Measurements from ENCODE around the gene RNASE13.

The RNASE13 gene, protein sequence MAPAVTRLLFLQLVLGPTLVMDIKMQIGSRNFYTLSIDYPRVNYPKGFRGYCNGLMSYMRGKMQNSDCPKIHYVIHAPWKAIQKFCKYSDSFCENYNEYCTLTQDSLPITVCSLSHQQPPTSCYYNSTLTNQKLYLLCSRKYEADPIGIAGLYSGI

DNA sequence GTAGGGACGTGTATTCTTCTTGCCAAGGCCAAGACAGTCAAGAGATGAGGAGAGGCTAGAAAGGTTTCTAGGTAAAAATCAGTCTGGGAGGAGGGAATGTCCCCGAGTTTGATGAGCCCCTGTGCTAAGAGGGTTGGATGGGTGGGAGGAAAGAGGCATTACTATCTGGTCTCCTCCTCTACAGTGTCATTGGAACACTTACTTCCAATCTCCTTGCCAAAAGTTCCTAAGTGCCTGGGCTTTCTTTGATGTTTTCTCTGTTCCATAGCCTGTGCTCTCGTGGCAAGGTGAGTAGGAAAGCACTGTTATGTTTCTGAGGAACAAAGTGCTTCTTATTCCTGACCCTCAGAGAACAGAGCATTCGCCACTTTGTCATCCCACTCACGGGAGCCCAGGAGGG lies at the start of gene RNASE13:
RNASE13 (minus strand) TSS at position 101 of the 400 bp plus-strand sequence. CDS start 519 bp downstream, outside the sequence.
- DNase-seq: no peak

DNA sequence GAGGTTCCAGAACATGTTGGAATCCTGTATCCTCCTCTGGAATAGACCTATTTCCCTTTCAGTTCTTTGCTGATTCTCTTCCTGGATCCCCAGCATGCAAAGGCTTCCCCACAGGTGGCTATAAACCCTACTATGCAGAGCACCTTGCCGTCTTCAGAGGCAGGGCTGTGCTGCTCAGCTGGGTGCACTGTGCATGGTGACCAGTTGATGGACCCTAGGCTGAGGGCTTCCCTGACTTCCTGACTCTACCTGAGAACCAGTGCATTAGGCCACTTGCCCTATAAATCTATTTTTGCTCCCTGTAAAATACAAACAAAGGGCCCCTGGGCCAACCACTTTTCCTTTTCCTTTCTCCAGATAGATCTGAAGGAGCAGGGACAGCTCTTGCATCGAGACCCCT lies 49.8 kb upstream of the RNASE13 start:
- DNase-seq: no peak

DNA sequence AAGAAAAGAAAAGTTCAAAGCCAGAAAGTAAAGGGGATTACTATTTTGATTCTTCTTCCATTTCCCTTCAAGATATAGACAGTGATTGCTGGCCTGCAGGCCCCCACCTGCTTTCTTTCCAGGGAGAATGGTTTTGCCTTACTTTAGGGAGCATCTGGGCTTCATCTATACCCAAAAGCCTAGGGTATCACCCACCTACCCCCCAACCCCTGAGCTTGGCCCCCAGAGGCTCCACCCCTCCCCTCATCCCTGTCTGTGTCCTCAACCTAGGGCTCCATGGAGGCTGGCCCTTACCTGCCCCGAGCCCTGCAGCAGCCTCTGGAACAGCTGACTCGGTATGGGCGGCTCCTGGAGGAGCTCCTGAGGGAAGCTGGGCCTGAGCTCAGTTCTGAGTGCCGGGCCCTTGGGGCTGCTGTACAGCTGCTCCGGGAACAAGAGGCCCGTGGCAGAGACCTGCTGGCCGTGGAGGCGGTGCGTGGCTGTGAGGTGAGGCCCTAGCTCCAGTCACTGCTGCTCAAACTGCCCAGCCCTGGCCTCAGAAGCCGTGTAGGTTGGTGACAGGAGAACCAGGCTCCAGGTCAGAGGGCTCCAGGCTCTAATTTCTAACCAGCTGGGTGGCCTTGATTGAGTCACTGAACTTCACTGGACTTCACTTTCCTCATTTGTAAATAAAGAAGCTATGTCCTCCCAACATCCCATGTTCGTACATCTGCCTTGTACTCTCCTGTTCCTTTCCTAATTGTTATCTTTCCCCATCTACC lies 49.1 kb upstream of the RNASE13 start:
- no peak for DNase-seq

DNA sequence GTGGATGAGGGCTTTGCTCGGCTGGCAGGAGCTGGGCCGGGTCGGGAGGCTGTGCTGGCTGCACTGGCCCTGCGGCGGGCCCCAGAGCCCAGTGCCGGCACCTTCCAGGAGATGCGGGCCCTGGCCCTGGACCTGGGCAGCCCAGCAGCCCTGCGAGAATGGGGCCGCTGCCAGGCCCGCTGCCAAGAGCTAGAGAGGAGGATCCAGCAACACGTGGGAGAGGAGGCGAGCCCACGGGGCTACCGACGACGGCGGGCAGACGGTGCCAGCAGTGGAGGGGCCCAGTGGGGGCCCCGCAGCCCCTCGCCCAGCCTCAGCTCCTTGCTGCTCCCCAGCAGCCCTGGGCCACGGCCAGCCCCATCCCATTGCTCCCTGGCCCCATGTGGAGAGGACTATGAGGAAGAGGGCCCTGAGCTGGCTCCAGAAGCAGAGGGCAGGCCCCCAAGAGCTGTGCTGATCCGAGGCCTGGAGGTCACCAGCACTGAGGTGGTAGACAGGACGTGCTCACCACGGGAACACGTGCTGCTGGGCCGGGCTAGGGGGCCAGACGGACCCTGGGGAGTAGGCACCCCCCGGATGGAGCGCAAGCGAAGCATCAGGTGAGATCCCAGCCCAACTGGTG lies 47.0 kb upstream of the RNASE13 start:
- DNase-seq: no peak

DNA sequence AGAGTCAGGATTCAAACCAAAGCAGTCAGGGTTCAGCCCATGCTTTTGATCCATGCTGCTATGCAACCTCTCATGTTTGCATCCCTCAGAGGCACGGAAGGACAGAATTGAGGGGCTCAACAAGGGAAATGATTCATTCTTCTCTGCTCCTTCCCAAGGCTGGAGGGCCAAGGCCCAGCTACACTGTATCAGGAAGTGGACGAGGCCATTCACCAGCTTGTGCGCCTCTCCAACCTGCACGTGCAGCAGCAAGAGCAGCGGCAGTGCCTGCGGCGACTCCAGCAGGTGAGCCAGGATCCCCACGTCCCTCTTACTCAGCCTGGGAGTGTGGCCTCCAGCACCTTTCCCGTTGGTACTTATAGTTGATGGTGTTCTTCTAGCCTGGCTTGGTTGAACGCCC lies 44.1 kb upstream of the RNASE13 start:
- no peak for DNase-seq

DNA sequence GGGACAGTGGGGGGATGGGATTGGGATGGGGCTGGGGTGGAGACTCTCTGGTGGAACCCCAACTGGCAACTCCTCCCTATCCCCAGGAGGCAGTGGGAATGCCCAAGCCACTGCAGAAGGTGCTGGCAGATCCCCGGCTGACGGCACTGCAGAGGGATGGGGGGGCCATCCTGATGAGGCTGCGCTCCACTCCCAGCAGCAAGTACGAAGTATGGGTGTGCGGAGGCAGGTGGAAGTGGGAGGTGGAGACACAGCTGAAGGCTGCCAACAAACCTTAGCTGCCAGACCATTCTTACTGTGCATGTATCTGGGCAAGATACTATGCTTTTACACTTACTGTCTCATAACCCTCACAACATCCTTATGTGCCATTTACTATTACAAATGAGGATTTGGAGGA lies 43.7 kb upstream of the RNASE13 start:
- DNase-seq: no peak

DNA sequence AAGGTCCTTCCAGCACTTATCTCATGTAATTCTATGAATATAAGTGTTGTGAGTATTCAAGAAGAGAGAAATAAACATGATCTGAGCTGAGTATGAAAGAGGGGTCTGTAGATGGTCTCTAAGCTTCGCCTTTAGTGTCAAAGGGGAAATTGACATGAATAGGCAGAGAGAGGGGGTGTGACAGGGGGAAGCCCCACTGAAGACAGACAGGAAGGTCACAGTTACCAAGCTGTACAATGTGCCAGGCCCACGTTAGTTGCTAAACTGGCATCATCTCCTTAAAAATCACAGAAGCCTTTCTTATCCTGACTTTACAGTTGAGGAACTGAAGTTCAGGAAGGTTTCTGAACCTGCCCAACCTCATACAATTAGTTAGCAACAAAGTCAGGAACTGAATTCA lies 43.1 kb upstream of the RNASE13 start:
- no peak for DNase-seq

DNA sequence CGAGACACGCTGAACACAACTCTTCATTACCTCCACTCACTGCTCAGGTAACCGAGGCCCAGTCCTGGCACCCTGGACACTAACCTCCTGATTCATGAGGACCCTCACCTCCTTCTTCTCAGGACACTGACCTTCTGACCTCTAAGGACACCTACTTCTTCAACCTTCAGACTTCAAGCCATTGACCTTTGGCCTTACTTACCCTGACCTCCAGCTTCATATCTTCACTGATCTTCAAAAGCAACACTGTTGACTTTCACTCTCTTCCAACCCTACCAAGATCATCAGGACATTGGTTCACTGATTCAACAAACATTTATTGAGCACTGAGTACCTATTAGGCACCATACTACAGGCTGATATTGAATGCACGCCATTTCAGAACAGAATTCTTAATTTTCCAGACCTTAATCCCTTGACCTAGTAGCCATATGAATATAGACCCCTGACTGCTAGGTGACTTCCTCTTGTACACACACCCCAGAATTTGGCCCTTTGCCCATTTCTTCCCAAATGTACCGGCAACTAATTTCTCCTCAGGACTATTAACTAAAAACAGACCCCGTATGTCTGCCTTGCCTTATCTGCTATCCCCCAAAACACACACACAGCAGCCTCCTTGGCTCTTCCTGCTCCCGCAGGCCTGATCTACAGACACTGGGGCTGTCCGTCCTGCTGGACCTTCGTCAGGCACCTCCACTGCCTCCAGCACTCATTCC lies 41.3 kb upstream of the RNASE13 start:
- DNase-seq: no peak

DNA sequence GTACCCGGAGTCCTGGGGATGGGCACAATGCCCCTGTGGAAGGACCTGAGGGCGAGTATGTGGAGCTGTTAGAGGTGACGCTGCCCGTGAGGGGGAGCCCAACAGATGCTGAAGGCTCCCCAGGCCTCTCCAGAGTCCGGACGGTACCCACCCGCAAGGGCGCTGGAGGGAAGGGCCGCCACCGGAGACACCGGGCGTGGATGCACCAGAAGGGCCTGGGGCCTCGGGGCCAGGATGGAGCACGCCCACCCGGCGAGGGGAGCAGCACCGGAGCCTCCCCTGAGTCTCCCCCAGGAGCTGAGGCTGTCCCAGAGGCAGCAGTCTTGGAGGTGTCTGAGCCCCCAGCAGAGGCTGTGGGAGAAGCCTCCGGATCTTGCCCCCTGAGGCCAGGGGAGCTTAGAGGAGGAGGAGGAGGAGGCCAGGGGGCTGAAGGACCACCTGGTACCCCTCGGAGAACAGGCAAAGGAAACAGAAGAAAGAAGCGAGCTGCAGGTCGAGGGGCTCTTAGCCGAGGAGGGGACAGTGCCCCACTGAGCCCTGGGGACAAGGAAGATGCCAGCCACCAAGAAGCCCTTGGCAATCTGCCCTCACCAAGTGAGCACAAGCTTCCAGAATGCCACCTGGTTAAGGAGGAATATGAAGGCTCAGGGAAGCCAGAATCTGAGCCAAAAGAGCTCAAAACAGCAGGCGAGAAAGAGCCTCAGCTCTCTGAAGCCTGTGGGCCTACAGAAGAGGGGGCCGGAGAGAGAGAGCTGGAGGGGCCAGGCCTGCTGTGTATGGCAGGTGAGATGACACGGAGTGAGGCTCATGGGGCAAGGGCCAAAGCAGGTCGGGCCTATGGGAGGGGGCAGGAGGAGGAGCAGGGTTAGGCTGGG lies 40.0 kb upstream of the RNASE13 start:
- DNase-seq: no peak

DNA sequence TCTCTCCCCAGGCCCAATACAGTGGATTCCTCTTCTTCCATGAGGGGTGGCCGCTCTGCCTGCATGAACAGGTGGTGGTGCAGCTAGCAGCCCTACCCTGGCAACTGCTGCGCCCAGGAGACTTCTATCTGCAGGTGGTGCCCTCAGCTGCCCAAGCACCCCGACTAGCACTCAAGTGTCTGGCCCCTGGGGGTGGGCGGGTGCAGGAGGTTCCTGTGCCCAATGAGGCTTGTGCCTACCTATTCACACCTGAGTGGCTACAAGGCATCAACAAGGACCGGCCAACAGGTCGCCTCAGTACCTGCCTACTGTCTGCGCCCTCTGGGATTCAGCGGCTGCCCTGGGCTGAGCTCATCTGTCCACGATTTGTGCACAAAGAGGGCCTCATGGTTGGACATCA lies 39.3 kb upstream of the RNASE13 start:
- no peak for DNase-seq

DNA sequence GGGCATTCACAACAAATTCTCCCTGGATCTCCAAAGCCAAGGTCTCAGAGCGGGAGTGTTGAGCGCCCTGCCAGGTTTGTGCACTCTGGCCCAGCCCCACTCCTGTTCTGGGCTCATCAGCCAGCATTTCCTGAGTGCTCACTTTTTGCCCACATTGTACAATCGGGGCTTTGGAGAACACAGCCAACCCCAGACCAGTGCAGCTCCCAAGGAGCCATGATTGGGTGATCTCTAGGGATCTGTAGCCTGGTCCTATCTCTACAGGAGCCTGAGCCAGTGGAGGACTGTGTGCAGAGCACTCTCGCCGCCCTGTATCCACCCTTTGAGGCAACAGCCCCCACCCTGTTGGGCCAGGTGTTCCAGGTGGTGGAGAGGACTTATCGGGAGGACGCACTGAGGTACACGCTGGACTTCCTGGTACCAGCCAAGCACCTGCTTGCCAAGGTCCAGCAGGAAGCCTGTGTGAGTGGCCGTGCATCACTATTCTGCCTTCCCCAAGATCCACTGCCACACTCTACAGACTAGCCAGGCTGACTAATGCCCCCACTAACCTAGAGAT lies 38.3 kb upstream of the RNASE13 start:
- DNase-seq: no peak

DNA sequence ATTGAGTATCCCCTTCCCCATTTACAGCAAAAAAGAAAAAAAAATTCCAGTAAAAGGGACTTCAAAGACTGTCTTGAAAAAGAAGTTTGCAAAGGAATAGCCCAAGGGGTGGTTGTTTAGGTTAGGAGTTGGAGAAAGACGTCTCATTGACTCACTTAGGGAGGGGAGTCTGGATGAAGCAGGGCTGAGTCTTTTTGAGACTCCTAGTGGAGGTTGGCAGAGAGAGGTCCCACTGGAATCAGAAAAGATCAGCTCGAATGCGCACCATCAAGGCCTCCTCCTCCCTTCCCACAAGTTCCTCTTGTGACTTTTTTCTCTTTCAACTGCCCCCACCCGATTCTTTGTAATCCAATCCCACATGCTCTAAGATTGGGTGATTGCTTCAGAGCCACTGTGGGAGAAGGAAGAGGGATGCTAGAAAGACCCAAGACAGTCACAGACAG lies 37.4 kb upstream of the RNASE13 start:
- peak; percentile 95 for DNase-seq

DNA sequence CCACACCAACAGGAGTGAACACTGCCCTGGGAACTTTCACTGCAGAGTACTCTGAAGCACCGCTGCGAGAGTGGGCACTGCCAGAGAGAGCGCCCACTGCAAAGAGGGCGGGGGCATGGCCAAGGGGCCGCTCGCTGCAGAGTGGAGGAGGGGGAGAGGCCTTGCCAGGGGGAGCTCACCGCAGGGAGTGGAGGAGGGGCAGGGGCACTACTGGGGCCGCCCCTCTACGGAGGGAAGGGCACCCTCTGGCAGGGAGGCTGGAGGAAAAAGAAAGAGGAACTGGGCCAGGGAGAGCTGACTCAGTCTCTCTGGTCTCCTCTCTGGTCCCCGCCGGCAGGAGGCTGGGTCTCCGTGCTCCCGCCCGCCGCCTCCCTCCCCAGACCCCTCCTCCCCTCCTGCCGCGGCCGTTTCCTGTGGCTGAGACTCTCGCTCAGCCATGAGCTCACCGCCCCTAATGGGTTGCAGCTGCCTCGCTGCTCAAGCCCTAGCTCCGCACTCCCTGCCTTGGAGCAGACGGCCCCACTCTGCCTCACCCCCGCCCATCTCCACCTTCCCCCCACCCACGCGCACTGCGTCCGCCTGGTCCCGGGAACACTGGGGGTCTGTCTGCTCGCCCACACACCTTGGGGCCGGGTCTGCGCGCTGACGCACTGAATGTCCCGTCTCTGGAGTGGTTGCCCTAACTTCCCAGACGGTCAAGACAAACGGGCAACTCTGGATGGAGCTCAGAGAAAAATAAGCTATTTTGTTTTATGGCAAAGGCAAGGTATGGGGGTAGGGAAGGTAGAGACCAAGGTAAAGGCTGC lies 36.8 kb upstream of the RNASE13 start:
- peak; percentile 95 for DNase-seq

DNA sequence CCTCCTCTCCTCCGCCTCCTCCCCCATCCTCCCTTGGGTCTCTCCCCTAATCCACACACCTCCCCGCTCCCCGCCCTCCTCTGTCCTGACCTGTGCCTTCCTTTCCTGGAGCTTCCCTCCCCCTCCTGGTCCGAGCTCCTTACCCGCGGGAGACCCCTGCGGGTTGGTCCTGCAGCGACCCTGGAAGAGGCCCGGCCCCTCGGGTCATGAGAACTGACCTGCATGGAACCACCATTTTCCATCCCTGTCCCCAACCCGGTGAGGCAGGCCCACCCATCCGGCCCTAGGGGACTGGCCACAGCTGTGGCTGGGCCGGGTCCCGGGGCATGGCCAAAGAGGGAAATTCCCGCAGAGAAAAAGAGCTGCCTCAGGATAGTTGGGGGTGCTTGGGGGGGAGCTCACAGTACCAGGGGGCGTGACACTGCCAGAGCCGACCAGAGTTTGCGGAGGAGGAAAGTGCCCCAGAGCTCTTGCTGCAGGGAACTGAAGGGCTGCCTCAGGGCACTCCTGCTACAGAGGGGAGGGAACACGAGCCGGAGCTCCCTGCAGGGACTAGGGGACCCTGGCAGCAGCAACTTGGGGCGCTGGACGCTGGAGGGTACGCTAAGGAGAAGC lies 36.1 kb upstream of the RNASE13 start:
- DNase-seq: peak; percentile 68

DNA sequence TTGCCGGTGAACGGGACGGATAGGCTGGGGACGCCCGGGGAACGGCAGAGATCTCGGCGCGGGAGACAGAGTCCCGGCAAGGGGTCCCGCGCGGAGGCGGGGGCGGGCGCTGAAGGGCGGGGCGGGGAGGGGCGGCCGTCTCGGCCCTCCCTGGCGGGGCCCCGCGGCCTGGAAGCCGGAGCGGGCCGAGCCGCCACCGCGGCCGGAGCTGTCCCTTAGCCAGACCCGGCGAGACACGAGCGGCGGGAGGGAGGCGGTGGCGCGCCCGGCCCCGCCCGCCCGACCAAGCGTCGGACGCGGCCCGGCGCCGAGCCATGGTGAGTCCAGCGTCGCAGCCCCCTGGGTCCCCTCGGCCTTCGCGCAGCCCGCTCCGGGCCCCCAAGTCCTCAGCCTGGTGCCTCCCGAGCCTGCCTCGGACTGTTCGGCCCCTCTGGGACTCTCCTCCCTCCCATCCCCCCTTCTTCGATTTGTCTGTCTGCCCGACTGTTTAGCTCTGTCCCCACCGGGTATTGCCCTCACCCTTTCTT lies 35.5 kb upstream of the RNASE13 start, which contains the start of gene ARHGEF40:
ARHGEF40 (plus strand) TSS at position 222 of the 527 bp plus-strand sequence; CDS start at position 315, 93 bp downstream.
- no peak for DNase-seq

DNA sequence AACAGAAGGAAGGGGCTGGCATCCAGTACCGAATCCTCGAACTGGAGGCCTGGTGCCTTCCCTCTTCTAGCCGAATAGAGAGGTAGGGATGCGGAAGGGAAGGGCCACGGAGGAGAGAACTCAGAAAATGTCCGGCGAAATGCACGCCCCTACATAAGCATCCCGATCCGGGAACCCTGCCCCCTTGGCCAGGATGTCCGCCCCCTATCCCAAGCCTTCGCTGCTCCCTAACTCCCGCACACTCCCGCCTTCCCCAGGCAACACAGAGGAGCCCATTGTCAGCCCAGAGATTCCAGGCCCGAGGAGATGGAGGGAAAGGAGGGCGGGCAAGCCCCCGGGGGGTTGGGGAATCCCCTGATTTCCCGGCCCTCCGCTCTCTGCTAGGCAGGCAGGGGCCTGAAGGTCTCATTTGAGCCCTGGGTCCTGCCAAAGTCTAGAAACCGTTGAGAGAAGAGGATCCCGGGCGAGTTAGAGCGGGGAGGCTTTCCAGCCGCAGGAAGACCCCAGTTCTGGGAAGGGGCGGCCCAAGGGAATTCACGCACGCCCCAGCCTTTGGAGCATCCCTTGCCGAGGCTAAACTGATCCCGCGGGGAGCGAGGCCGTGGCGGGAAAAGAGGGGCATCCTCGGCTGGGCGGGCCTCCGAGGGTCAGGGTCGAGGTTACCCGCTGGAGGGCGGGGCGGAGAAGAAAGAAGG lies 34.9 kb upstream of the RNASE13 start:
- no peak for DNase-seq

DNA sequence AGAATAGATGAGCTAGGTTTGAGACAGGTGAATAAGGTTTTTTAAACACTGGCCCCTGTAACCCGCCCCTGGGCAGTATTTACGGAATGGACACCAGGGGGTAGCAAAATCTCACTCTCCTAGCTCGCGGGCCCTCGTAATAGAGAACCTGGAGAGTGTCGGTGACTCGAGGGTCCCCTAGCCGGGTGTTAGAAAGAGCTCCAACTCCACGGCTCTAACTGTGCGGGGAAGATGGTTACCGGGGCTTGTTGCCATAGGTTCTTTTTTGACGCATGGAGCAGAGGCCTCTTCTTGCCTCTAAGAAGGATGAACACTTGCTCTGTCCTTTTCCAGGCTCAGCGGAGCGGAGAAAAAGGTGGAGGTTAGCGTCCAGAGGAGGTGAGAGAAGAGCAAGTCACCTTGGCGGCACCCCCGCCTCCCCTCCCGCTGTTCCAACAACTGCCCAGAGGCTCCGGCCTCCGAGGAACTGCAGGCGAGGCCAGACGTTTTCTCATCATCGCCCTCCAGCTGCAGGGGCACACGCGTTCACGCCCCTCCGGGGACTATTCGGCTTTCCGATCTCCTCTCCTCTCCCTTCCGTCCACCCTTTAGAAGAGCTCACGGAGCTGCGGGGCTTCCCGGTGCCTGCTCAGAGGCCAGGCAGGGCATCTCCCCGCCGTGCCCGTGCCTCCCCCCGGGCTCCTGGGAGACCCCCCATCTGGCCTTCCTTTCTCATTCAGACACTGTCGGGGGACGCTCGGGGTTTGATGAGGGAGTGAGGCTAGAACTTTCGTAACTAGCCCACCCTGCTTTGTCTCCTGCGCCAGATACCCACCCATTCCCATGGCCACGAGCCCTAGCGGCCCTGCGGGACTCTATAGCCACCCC lies 34.1 kb upstream of the RNASE13 start:
- DNase-seq: peak; percentile 43

DNA sequence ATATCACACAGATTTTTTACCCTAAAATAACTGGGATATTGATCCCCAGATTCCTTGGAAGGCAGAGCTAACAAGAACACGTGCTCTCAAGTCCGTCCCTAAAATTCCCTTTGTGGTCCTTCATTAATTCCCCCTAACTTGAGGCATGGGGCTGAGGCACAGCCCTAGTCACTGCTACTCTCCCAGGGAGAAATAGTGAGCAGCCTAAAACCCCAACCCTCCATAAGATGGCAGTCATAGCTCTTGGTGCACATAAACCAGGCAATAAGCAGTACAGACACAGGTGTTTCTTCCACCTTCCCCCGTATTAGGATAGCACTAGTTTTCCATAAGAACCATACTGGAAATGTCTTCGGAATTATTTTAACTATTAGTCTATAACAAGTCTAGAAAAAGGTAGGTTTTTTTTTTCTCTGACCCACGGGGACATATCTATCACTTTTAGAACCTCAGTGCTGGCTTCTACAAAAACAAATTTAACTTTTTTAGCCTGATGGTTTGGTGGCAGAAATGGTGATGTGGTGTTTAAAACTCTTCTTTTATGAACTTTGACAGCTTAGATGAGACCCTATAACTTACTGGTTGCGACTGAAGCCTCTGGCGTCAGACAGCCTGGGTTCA lies 32.4 kb upstream of the RNASE13 start:
- no peak for DNase-seq

Data from MV-4-11 (cell line).